Endothelial cell of umbilical vein (primary cell): Measurements from ENCODE around the gene FAM120A.

ENCODE experiments used
- EZH2 ChIP-seq: IDR thresholded peaks from 2 replicates; pipeline ENCODE4 v1.6.1; 2012; ENCODE audit warnings: borderline replicate concordance, low read depth, mild to moderate bottlenecking, moderate library complexity, low read length, inconsistent platforms; ENCODE audit not compliant: severe bottlenecking
- FOS ChIP-seq: IDR thresholded peaks from 2 replicates; pipeline ENCODE4 v1.6.1; 2011; ENCODE audit warnings: mild to moderate bottlenecking, low read length, moderate library complexity, borderline replicate concordance; ENCODE audit not compliant: insufficient read depth
- POLR2A ChIP-seq: IDR thresholded peaks from 2 replicates; pipeline ENCODE4 v1.6.1; 2012; ENCODE audit warnings: low read depth, mild to moderate bottlenecking, control low read depth, low read length
- TF ChIP-seq, protein P1 (sequence below), 2 donors: IDR thresholded peaks; 1 replicate in 1 of 2; 2 replicates in 1 of 2; pipeline ENCODE4 v1.5.1; 2011; ENCODE audit warnings: low read length in 2 of 2, mild to moderate bottlenecking in 2 of 2, moderate library complexity in 2 of 2, control low read depth in 1 of 2, inconsistent platforms in 1 of 2, low read depth in 1 of 2; ENCODE audit not compliant: insufficient read depth in 1 of 2; ENCODE audit errors: extremely low read depth in 1 of 2

DNA sequence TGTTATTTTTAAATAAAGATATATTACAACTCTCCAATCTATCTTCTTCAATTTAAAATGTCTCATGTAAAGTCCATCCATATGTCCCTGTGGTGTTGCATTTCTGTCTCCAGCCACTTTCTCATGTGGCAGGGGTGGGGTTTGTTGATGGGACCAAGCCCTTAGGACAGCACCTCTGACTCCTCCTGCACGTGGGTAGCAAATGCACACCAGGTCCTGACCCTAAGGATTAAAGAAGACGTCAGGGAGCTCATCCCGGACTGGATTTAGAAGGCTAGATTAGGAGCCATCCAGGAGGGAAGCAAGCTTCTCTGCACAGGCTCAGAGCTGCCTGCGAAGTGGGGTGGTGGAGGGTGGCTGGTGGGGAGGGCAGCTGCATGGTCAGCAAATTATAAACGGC is 40.8 kb downstream of the FAM120A start:
- TF ChIP-seq EZH2 (no peak), POLR2A (no peak), FOS (no peak)
- TF ChIP-seq, protein P1, sequence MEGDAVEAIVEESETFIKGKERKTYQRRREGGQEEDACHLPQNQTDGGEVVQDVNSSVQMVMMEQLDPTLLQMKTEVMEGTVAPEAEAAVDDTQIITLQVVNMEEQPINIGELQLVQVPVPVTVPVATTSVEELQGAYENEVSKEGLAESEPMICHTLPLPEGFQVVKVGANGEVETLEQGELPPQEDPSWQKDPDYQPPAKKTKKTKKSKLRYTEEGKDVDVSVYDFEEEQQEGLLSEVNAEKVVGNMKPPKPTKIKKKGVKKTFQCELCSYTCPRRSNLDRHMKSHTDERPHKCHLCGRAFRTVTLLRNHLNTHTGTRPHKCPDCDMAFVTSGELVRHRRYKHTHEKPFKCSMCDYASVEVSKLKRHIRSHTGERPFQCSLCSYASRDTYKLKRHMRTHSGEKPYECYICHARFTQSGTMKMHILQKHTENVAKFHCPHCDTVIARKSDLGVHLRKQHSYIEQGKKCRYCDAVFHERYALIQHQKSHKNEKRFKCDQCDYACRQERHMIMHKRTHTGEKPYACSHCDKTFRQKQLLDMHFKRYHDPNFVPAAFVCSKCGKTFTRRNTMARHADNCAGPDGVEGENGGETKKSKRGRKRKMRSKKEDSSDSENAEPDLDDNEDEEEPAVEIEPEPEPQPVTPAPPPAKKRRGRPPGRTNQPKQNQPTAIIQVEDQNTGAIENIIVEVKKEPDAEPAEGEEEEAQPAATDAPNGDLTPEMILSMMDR (IDR thresholded peaks at IDR 0.05; ENCODE audit: extremely low read depth in 1 of 2, insufficient read depth in 1 of 2, low read depth in 1 of 2, low read length in 2 of 2): no peak
